ENCODE measurements around the gene HNRNPA2B1.

Gene HNRNPA2B1

DNA sequence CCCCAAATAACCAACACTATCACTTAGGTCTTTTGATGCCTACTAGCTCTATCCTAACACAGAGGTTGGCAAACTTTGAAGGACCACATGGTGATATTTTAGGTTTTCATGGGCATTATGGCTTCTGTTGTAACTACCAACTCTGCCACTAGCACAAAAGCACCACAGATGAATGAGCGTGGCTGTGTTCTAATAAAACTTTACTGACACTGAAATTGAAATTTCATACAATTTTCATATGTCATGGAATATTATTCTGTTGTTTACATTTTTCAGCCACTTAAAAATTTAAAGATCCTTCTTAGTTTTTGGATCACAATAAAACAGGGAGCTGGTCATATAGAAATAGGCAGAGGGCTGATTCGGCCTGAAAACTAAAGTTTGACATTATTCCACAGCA, 27.4 kb upstream of the HNRNPA2B1 start:
- H3K4me3 ChIP-seq (replicated peaks in 1 of 2; ENCODE audit: low read depth in 2 of 2, low read length in 2 of 2), result no peak overlapping the region
- no peak for DNase-seq (ENCODE audit: low read depth in 2 of 2)
- TF ChIP-seq, protein P1, sequence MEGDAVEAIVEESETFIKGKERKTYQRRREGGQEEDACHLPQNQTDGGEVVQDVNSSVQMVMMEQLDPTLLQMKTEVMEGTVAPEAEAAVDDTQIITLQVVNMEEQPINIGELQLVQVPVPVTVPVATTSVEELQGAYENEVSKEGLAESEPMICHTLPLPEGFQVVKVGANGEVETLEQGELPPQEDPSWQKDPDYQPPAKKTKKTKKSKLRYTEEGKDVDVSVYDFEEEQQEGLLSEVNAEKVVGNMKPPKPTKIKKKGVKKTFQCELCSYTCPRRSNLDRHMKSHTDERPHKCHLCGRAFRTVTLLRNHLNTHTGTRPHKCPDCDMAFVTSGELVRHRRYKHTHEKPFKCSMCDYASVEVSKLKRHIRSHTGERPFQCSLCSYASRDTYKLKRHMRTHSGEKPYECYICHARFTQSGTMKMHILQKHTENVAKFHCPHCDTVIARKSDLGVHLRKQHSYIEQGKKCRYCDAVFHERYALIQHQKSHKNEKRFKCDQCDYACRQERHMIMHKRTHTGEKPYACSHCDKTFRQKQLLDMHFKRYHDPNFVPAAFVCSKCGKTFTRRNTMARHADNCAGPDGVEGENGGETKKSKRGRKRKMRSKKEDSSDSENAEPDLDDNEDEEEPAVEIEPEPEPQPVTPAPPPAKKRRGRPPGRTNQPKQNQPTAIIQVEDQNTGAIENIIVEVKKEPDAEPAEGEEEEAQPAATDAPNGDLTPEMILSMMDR (IDR thresholded peaks at IDR 0.05; ENCODE audit: low read depth, low read length), result no peak

- DNase-seq (ENCODE audit: low read depth in 2 of 2), result no peak
- TF ChIP-seq, protein P1 (IDR thresholded peaks at IDR 0.05; ENCODE audit: low read depth, low read length), result no peak
- no peak overlapping the region for H3K4me3 ChIP-seq (replicated peaks in 1 of 2; ENCODE audit: low read depth in 2 of 2, low read length in 2 of 2)
These were observed 23.8 kb upstream of the HNRNPA2B1 start for GRCh38 chr7:26224359-26224758.

- no peak overlapping the region for H3K4me3 ChIP-seq (replicated peaks in 1 of 2; ENCODE audit: low read depth in 2 of 2, low read length in 2 of 2)
- no peak for DNase-seq (ENCODE audit: low read depth in 2 of 2)
- TF ChIP-seq, protein P1 (IDR thresholded peaks at IDR 0.05; ENCODE audit: low read depth, low read length), result no peak
These were observed 15.5 kb upstream of the HNRNPA2B1 start for GRCh38 chr7:26216049-26216448.

DNA sequence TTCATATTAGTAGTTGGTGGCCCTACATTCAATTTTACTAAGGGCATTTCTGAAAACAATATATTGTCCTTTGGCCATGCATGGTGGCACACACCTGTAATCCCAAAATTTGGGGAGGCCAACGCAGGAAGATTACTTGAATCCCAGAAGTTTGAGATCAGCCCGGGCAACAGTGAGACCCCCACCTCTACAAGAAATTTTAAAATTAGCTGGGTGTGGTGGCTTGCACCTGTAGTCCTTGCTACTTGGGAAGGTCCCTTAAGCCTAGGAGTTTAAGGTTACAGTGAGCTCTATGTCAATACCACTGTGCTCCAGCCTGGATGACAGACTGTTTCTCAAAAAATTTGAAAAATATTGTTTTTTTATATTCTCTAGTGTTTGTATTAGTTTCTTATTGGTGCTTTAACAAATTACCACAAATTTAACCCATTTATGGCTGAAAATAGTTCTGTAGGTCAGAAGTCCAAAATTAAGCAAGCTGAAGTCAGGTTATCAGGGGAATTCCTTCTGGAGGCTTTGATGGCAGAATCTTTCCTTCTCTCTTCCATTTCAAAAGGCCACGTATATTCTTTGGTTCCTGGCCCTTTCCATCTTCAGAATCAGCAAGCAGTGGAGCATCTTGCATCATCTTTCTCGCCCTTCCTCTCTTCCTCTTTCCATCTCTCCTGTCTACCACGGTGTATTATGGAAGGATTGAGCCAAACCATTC, 13.4 kb upstream of the HNRNPA2B1 start:
- TF ChIP-seq, protein P1 (IDR thresholded peaks at IDR 0.05; ENCODE audit: low read depth, low read length), result no peak
- DNase-seq (ENCODE audit: low read depth in 2 of 2), result no peak
- no peak overlapping the region for H3K4me3 ChIP-seq (replicated peaks in 1 of 2; ENCODE audit: low read depth in 2 of 2, low read length in 2 of 2)

- DNase-seq (ENCODE audit: low read depth in 2 of 2), result no peak
- no peak overlapping the region for H3K4me3 ChIP-seq (replicated peaks in 1 of 2; ENCODE audit: low read depth in 2 of 2, low read length in 2 of 2)
- TF ChIP-seq, protein P1 (IDR thresholded peaks at IDR 0.05; ENCODE audit: low read depth, low read length), result no peak
These were observed 12.6 kb upstream of the HNRNPA2B1 start for GRCh38 chr7:26212921-26213718.

GRCh38 chr7:26208040-26208439, 7.5 kb upstream of the HNRNPA2B1 start:
- TF ChIP-seq, protein P1 (IDR thresholded peaks at IDR 0.05; ENCODE audit: low read depth, low read length), result no peak
- DNase-seq (ENCODE audit: low read depth in 2 of 2), result no peak
- H3K4me3 ChIP-seq (replicated peaks in 1 of 2; ENCODE audit: low read depth in 2 of 2, low read length in 2 of 2), result no peak overlapping the region

All from cardiac fibroblast (primary cell).